ENCODE measurements around the gene ALG1.

GRCh38 chr16:5031601-5032000 is 40.0 kb upstream of the ALG1 start:
- TF ChIP-seq CTCF (IDR thresholded peaks at IDR 0.05; ENCODE audit: poor library complexity, severe bottlenecking), result no peak
- TF ChIP-seq EZH2 (IDR thresholded peaks at IDR 0.05; ENCODE audit: borderline replicate concordance, insufficient read depth, low read length, poor library complexity, severe bottlenecking), result no peak
- no peak for TF ChIP-seq POLR2AphosphoS5 (IDR thresholded peaks at IDR 0.05)
- TF ChIP-seq, protein P1, sequence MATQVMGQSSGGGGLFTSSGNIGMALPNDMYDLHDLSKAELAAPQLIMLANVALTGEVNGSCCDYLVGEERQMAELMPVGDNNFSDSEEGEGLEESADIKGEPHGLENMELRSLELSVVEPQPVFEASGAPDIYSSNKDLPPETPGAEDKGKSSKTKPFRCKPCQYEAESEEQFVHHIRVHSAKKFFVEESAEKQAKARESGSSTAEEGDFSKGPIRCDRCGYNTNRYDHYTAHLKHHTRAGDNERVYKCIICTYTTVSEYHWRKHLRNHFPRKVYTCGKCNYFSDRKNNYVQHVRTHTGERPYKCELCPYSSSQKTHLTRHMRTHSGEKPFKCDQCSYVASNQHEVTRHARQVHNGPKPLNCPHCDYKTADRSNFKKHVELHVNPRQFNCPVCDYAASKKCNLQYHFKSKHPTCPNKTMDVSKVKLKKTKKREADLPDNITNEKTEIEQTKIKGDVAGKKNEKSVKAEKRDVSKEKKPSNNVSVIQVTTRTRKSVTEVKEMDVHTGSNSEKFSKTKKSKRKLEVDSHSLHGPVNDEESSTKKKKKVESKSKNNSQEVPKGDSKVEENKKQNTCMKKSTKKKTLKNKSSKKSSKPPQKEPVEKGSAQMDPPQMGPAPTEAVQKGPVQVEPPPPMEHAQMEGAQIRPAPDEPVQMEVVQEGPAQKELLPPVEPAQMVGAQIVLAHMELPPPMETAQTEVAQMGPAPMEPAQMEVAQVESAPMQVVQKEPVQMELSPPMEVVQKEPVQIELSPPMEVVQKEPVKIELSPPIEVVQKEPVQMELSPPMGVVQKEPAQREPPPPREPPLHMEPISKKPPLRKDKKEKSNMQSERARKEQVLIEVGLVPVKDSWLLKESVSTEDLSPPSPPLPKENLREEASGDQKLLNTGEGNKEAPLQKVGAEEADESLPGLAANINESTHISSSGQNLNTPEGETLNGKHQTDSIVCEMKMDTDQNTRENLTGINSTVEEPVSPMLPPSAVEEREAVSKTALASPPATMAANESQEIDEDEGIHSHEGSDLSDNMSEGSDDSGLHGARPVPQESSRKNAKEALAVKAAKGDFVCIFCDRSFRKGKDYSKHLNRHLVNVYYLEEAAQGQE (IDR thresholded peaks at IDR 0.05; ENCODE audit: borderline replicate concordance), result no peak
- TF ChIP-seq EP300 (conservative IDR thresholded peaks at IDR 0.05; ENCODE audit: poor library complexity, severe bottlenecking), result no peak
- TF ChIP-seq TAF1 (IDR thresholded peaks at IDR 0.05; ENCODE audit: low read depth), result no peak

Measured in neural cell (in vitro differentiated cells).